OCI-LY1 (cell line): ENCODE data around the gene ANKRD13C.

Source experiments
- H2AFZ ChIP-seq: fragments of 200-600 bp; sonication (generic), shearing (Covaris generic); 2 replicates; pipeline ENCODE4 v1.6.0; 2014; ENCODE audit warnings: antibody characterized with exemption, mild to moderate bottlenecking, low read length
- H3F3A ChIP-seq: fragments of 200-600 bp; sonication (generic), shearing (Covaris generic); 2 replicates; pipeline ENCODE4 v1.6.0; 2014; ENCODE audit warnings: mild to moderate bottlenecking, antibody characterized with exemption, low read length, moderate library complexity; ENCODE audit not compliant: insufficient read depth
- H3K27ac ChIP-seq: fragments of 200-600 bp; sonication (generic); 2 replicates; pipeline ENCODE4 v1.5.1; 2014; ENCODE audit warnings: low read length, mixed run types, mild to moderate bottlenecking, low read depth; ENCODE audit not compliant: poor library complexity, severe bottlenecking
- H3K27me3 ChIP-seq: fragments of 200-600 bp; sonication (generic); 2 replicates; pipeline ENCODE4 v1.6.0; 2014; ENCODE audit warnings: antibody characterized with exemption, mild to moderate bottlenecking, low read length, moderate library complexity; ENCODE audit not compliant: insufficient read depth
- H3K36me3 ChIP-seq: fragments of 200-600 bp; sonication (generic); 2 replicates; pipeline ENCODE4 v1.6.1; 2014; ENCODE audit warnings: mild to moderate bottlenecking, antibody characterized with exemption, low read length, moderate library complexity, mixed read lengths; ENCODE audit not compliant: insufficient read depth
- H3K4me1 ChIP-seq: fragments of 200-600 bp; sonication (generic); 2 replicates; pipeline ENCODE4 v1.5.1; 2014; ENCODE audit warnings: mild to moderate bottlenecking, low read length, moderate library complexity; ENCODE audit not compliant: insufficient read depth, severe bottlenecking
- H3K4me2 ChIP-seq: fragments of 200-600 bp; sonication (generic), shearing (Covaris generic); 2 replicates; pipeline ENCODE4 v1.6.1; 2014; ENCODE audit warnings: low read length
- H3K4me3 ChIP-seq: fragments of 200-600 bp; sonication (generic); 2 replicates; pipeline ENCODE4 v1.5.1; 2014; ENCODE audit warnings: low read length, low read depth, mild to moderate bottlenecking, mixed read lengths; ENCODE audit not compliant: poor library complexity, severe bottlenecking
- H3K79me2 ChIP-seq: fragments of 200-600 bp; shearing (Covaris generic); 2 replicates; pipeline ENCODE4 v1.6.1; 2016; ENCODE audit warnings: mixed run types, low read length, mixed read lengths; ENCODE audit not compliant: insufficient read depth
- H3K9ac ChIP-seq: fragments of 200-600 bp; sonication (generic), shearing (Covaris generic); 2 replicates; pipeline ENCODE4 v1.6.1; 2014; ENCODE audit warnings: mild to moderate bottlenecking, low read length, mixed read lengths
- H3K9me2 ChIP-seq: fragments of 200-600 bp; sonication (generic), shearing (Covaris generic); 2 replicates; pipeline ENCODE4 v1.6.1; 2014; ENCODE audit warnings: low read depth, mild to moderate bottlenecking, low read length, mixed read lengths
- H3K9me3 ChIP-seq: fragments of 200-600 bp; shearing (Covaris generic); 2 replicates; pipeline ENCODE4 v1.6.1; 2014; ENCODE audit warnings: low read length, mixed read lengths
- H4K20me1 ChIP-seq: fragments of 200-600 bp; sonication (generic), shearing (Covaris generic); 2 replicates; pipeline ENCODE4 v1.6.0; 2016; ENCODE audit warnings: mild to moderate bottlenecking, low read length; ENCODE audit not compliant: insufficient read depth
- EZH2 ChIP-seq: fragments of 200-600 bp; sonication (generic), shearing (Covaris generic); IDR thresholded peaks from 2 replicates; pipeline ENCODE4 v1.8.0; 2017; ENCODE audit warnings: borderline replicate concordance, mixed run types, mild to moderate bottlenecking, antibody characterized with exemption, low read length, moderate library complexity, mixed read lengths
- TF ChIP-seq, protein P1 (sequence below): fragments of 200-600 bp; sonication (generic), shearing (Covaris generic); IDR thresholded peaks from 2 replicates; pipeline ENCODE4 v1.5.1; 2017; ENCODE audit warnings: mild to moderate bottlenecking, antibody characterized with exemption, low read length, moderate library complexity, mixed read lengths

Gene ANKRD13C

GRCh38 chr1:70318191-70318590 is 36.3 kb downstream of the ANKRD13C start:
- H3K4me1 ChIP-seq: no peaks in the 10 kb centered on the region
- no peak overlapping the region for H3K4me2 ChIP-seq
- H3K79me2 ChIP-seq: no peaks in the 10 kb centered on the region
- H3K27ac ChIP-seq: no peak overlapping the region
- no peak overlapping the region for H3K4me3 ChIP-seq
- no peaks in the 10 kb centered on the region for H3K9me3 ChIP-seq
- TF ChIP-seq EZH2: no peak
- TF ChIP-seq, protein P1, sequence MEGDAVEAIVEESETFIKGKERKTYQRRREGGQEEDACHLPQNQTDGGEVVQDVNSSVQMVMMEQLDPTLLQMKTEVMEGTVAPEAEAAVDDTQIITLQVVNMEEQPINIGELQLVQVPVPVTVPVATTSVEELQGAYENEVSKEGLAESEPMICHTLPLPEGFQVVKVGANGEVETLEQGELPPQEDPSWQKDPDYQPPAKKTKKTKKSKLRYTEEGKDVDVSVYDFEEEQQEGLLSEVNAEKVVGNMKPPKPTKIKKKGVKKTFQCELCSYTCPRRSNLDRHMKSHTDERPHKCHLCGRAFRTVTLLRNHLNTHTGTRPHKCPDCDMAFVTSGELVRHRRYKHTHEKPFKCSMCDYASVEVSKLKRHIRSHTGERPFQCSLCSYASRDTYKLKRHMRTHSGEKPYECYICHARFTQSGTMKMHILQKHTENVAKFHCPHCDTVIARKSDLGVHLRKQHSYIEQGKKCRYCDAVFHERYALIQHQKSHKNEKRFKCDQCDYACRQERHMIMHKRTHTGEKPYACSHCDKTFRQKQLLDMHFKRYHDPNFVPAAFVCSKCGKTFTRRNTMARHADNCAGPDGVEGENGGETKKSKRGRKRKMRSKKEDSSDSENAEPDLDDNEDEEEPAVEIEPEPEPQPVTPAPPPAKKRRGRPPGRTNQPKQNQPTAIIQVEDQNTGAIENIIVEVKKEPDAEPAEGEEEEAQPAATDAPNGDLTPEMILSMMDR: no peak
- H2AFZ ChIP-seq: no peak overlapping the region
- H4K20me1 ChIP-seq: no peaks in the 10 kb centered on the region
- H3K27me3 ChIP-seq: no peaks in the 10 kb centered on the region
- peaks cover 12% of the 10 kb centered on the region for H3K36me3 ChIP-seq
- H3K9me2 ChIP-seq: no peaks in the 10 kb centered on the region
- no peaks in the 10 kb centered on the region for H3F3A ChIP-seq
- no peak overlapping the region for H3K9ac ChIP-seq

DNA sequence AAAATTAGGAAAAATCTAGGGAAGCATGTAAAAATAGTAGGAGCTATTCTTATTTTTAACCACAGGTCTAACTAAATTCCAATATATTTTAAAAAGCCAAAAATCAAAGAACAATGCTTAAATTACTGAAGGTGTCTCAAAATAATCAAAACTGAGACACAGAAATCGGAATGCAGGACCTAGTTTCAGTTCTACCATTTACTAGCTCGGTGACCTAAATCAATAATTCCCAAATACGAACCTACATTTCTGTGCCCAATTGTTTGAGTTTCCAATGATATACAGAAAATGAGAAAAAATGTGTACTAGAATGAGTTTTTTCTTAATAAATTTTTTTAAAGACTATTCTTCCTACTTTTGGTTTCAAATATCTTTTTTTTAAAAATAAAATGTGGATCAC is 37.4 kb downstream of the ANKRD13C start:
- Histone ChIP-seq H4K20me1 (no peaks in the 10 kb centered on the region), H3K79me2 (no peaks in the 10 kb centered on the region), H3K4me1 (no peaks in the 10 kb centered on the region), H3K27me3 (no peaks in the 10 kb centered on the region), H3K4me3 (no peak overlapping the region), H3K4me2 (no peak overlapping the region), H2AFZ (no peak overlapping the region), H3K9me2 (no peaks in the 10 kb centered on the region), H3F3A (no peaks in the 10 kb centered on the region), H3K27ac (no peak overlapping the region), H3K9ac (no peak overlapping the region), H3K9me3 (no peaks in the 10 kb centered on the region), H3K36me3 (peaks cover 6% of the 10 kb centered on the region)
- TF ChIP-seq EZH2: no peak
- TF ChIP-seq, protein P1: no peak

- no peaks in the 10 kb centered on the region for H3K9me2 ChIP-seq
- no peaks in the 10 kb centered on the region for H3K79me2 ChIP-seq
- H3K36me3 ChIP-seq: no peaks in the 10 kb centered on the region; the same call in 1 of the 2 replicates
- TF ChIP-seq EZH2: no peak
- TF ChIP-seq, protein P1: no peak
- H3K4me3 ChIP-seq: no peak overlapping the region
- no peaks in the 10 kb centered on the region for H3K27me3 ChIP-seq
- H3F3A ChIP-seq: no peaks in the 10 kb centered on the region
- no peak overlapping the region for H3K4me2 ChIP-seq
- no peaks in the 10 kb centered on the region for H3K9me3 ChIP-seq
- H4K20me1 ChIP-seq: no peaks in the 10 kb centered on the region
- no peak overlapping the region for H3K9ac ChIP-seq
- H2AFZ ChIP-seq: no peak overlapping the region
- no peak overlapping the region for H3K27ac ChIP-seq
- H3K4me1 ChIP-seq: no peaks in the 10 kb centered on the region
Observed at GRCh38 chr1:70315782-70316181, 38.7 kb downstream of the ANKRD13C start.
